HG03025 (cell line): Measurements from ENCODE around the gene DUSP7.

Source experiments
- ATAC-seq: cut with Tn5 transposase; IDR thresholded peaks from one replicate; pipeline ENCODE4 v1.9.1; 2021; ENCODE audit warnings: mild to moderate bottlenecking, moderate library complexity; ENCODE audit not compliant: unreplicated experiment, low FRiP score

DUSP7 gene

DNA sequence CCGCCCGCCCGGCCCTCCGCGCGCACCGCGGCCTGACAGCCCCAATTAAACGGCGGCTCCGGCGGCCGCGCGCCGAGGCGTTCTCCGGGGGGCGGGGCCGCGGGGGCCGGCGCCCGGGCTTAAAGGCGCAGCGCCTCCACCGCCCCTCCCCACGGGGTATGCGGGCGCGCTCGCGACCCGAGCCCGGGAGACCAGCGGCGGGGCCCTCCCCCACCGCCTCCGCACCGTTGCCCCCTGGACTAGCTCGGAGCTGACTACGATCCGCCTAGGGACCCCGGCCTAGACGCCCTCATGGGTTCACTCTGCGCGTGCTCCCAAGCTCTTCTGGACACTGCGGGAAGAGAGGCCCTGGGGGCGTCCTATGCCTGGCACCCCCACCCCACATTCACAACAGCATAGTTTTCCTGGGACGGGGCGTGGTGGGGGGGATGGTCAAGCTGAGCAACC, at the start of gene DUSP7:
DUSP7 (minus strand) TSS at position 51 of the 447 bp plus-strand sequence. CDS start 205 bp downstream, outside the sequence.
- peak; percentile 28 for ATAC-seq

GRCh38 chr3:52104684-52105640, 48.6 kb upstream of the DUSP7 start:
- no peak for ATAC-seq

DNA sequence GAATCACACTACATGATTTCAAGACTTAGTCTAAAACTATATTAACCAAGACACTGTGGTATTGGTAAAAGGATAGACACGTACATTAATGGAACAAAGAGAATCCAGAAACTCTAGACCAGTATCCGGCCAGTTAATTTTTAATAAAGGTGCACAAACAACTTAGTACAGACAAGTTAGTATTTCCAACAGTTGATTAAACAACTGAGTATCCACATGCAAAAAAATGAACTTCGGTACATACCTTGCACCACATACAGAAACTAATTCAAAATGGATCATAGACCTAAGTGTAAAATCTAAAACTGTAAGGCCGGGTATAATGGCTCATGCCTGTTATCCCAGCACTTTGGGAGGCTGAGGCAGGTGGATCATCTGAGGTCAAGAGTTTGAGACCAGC, 46.6 kb upstream of the DUSP7 start:
- ATAC-seq, result no peak

DNA sequence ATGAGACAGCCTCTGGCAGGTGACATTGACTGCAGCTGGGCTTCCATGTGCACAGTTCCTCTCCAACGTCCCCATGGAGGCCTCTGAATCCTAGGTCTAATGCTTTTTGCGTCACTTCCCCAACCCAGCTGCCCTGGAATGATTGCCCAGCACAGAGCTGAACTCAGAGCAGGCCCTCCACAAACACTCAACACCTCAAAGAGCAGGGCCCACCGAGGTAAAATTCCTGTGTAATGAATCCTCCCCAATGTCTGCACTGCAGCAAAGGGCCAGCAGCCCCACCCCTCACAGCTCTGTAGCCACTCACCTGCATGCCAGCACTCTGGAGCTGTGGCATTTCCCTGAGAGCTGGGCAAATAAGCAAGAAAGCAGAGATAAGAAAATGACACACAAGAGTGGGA, 42.6 kb upstream of the DUSP7 start:
- no peak for ATAC-seq

GRCh38 chr3:52097851-52098507, 41.6 kb upstream of the DUSP7 start:
- no peak for ATAC-seq

DNA sequence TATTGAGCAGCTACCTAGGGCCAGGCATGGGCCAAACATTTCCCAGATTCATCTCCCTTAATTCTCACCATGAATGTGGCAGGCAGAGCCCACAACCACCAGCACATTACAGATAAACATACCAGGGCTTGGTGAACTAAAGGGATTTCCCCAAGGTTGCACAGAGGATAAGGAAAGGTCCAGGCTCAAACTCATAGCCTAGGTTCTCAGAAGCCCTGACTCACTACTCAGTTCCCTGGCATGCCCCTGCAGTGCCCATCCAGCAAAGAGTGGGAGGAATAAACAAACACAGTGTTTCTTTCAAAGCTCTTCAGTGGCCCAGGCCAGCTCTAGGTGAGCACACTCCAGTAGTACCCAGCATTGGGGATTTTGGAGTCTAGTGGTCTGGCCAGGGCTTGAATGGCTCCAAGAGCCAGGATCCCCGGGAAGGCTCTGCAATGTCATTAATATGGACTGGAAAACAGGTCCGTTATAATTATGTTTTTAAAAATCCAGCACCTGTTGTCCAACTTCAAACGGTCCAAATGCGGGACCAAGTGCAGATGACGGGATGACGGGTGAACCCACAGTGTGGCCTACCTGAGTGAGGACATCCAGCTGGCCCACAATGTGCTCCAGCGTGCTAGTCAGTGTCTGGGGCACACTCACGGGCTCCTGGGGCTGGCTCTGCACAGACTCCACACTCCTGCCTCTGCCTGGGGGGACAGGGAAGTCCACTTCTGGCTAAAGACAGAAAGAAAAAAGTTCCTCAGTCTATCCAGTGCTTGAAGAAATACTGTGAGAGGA, 39.8 kb upstream of the DUSP7 start:
- no peak for ATAC-seq

- ATAC-seq, result no peak
These were observed 38.5 kb upstream of the DUSP7 start for GRCh38 chr3:52094571-52095485.

DNA sequence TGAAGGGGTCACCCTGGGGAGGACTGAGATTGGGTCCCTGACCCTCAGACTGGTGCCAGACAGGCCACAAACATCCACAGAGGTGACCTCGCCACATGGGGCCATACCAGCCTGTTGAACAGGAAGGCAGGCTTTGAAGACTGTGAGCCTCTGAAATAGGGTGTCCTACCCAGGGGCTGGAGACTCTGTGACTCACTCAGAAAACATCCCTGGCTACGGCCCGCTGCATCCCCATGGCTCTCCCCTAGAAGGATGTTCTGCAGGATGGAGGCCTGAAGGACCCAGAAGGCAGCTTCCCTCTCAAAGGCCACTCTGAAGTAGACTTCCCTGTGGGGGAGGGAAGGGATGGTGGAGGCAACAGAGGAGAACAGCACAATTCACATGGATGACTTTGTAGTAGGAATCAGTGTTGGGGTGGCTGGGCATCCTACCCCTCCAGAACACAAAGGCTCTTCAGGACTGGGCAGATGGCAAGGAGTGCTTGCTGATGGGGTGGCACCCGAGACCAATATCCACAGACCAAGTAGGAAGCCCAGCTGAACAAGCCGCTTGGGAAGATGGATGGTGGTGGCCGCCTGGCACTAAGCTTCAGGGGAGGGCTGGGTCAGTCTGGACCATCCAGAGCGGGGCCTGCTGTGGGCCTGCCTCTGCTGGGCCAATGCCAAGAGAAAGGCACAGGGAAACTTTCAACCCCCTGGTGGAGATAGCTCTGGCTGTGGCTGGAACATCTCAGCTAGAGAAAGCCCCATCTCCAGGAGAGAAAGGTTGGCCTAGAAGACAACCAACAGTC, 37.6 kb upstream of the DUSP7 start:
- no peak for ATAC-seq

DNA sequence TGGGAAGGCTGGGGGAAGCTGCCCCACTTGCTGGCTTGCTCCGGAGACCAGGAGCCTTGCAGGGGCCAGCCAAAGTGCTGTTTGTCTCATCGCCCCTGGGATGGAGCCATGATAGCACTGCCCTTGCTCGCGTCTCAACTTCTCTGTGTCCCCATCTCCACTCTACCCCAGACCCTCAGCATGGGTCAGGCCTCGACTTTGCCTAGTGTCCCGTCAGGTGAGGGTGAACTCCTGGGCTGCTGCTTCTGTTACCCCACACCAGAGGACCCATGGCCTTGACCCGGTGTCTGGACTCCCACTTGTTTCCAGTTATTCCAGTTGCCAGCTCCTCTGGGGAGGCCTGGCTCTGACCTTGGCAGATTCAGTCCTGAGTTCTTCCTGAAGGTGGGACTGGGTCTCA, 36.5 kb upstream of the DUSP7 start:
- ATAC-seq, result no peak

DNA sequence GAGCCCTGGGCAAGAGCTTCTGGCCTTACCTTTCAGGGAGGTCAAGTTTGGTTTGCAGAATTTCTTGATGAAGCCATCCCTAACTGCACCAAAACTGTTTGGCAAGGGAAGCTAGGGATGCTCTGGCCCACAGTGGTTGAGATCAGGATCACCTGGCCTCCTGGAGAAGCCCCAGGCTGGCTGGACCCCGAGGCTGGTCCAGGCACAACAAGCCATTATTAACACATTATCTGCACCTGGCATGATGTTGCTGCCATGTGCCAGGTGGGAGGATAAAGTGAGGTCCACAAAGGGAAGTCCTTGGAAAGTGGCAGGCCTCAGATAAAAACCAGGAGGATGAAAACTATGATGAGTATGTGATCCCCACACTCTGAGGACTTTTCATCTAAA, 35.9 kb upstream of the DUSP7 start:
- no peak for ATAC-seq

GRCh38 chr3:52091586-52092270, 35.4 kb upstream of the DUSP7 start:
- ATAC-seq, result no peak

- no peak for ATAC-seq
These were observed 34.6 kb upstream of the DUSP7 start for GRCh38 chr3:52090933-52091468.

DNA sequence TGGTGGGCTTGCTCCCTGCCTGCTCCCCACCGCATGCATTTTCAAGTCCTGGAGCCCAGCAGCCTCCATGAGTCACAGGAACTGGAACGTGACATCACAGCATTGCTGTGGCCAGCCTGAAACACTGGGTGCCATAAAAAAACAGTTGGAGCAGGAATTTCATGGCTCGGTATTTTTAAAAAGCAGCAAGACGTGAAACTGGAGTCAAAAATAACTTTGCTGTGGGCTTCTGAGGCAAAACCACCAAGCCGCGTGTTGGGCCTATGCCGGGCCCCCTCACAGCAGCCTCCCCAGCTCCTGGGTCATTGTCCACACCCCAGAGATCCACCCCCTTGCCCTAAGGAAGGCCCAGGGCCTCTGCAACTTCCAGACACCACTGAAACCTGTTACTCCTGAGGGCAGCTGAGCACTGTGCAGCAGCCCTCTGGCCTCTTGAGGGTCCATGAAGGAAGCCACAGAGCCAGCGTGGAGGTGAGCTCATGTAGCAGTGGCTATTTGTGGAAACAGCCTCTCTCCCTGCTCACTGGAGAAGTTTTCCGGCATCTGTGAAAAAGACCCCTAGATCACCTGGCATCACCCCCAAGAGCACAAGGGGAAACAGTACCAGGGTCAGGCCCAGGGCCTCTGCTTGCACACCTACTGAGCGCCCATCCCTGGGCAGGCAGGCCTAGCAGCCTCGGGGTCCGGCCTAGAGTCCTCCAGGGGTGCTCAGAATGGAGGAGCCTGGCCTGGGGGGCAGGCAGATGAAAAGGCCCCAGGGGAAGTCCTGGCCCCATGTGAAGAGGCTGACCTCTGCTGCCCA, 34.0 kb upstream of the DUSP7 start:
- ATAC-seq, result no peak

DNA sequence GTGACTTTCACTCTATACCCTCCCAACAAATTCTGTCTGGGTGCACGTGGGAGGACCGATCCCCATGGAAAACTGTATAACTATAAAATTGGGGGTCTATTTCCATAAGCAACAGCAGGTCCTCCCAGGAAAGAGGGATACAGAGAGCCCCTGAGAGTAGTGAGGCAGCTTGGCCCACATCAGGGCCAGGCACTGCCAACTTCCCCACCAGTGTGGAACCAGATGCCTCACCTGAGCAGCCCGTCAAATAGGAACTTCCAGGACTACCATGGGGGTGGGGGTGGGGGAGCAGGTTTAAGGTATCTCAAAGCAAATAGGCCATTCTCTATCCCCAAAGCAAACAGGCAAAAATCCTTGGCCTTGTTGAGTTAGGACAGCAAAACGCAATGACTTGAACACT, 33.3 kb upstream of the DUSP7 start:
- ATAC-seq, result no peak

GRCh38 chr3:52088445-52089367, 32.3 kb upstream of the DUSP7 start:
- ATAC-seq, result no peak

- no peak for ATAC-seq
These were observed 31.4 kb upstream of the DUSP7 start for GRCh38 chr3:52087731-52088130.
